ENCODE results near the gene SPP1.
"Not testable (repeated sequence)": the region's sequence is repeated elsewhere in the genome, so short reads cannot be mapped to it uniquely, and the experiment has no call there.

The SPP1 gene

GRCh38 chr4:87973283-87974169 lies 2.0 kb upstream of the SPP1 start:
- no peak overlapping the region for H3K4me3 Mint-ChIP-seq
- H3K27ac Mint-ChIP-seq = no peak overlapping the region
- H3K4me1 Mint-ChIP-seq = peaks cover 7% of the 10 kb centered on the region
- no peaks in the 10 kb centered on the region for H3K9me3 Mint-ChIP-seq
- H3K36me3 Mint-ChIP-seq = no peaks in the 10 kb centered on the region
- ATAC-seq = no peak
- H3K27me3 Mint-ChIP-seq = peaks cover 23% of the 10 kb centered on the region

- no peak for ATAC-seq
- Mint-ChIP-seq H3K27me3 (peaks cover 10% of the 10 kb centered on the region), H3K27ac (no peak overlapping the region), H3K4me1 (peaks cover 7% of the 10 kb centered on the region), H3K9me3 (no peaks in the 10 kb centered on the region), H3K36me3 (no peaks in the 10 kb centered on the region), H3K4me3 (no peak overlapping the region)
Measured at GRCh38 chr4:87974856-87975462, 555 bp upstream of the SPP1 start.

DNA sequence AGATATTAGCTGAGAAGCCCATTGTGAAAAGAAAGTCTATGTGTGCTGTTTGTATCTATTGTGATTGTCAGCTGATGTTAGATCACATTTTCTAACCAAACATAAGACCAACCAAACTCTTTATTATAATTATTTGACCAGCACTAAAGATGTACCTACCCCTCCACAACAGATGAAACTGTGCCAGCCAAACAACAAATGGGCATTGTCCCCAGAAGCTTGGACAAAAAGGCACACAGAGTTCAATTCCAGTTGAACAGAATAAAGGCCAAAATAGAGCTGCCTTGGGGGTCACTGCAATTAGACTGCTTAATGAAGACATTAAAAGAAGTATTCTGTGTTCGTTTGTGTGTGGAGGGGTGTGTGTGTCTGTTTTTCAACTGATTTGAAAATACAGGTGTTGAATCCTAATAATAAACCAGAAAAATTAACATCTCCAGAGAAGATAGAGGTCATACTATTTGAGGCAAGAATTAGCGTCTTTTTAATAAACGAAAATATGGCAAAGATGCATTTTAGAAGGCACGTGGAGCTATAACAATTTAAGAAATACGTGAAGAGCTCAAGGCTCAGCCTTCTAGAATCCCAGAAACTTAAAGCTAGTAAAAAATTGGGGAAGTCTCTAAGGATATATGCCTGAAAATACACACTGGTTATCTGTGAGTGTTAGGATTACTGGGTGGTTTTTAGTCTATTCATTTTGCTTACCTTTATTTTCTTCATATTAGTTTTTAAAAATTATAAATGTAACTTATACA lies 2.2 kb downstream of the SPP1 start:
- Mint-ChIP-seq H3K27ac (no peak overlapping the region), H3K27me3 (peaks cover 10% of the 10 kb centered on the region), H3K36me3 (no peaks in the 10 kb centered on the region), H3K4me1 (peaks cover 7% of the 10 kb centered on the region), H3K9me3 (no peaks in the 10 kb centered on the region), H3K4me3 (no peak overlapping the region)
- ATAC-seq = no peak

- Mint-ChIP-seq H3K36me3 (no peaks in the 10 kb centered on the region), H3K4me3 (no peak overlapping the region), H3K27me3 (peaks cover 15% of the 10 kb centered on the region), H3K4me1 (peaks cover 7% of the 10 kb centered on the region), H3K27ac (no peak overlapping the region), H3K9me3 (no peaks in the 10 kb centered on the region)
- no peak for ATAC-seq
Measured at GRCh38 chr4:87978681-87979080, 3.2 kb downstream of the SPP1 start.

GRCh38 chr4:87979810-87980209 lies 4.3 kb downstream of the SPP1 start:
- H3K27me3 Mint-ChIP-seq = peaks cover 23% of the 10 kb centered on the region
- no peak for ATAC-seq
- H3K36me3 Mint-ChIP-seq = no peaks in the 10 kb centered on the region
- H3K4me1 Mint-ChIP-seq = peaks cover 7% of the 10 kb centered on the region
- no peak overlapping the region for H3K27ac Mint-ChIP-seq
- no peak overlapping the region for H3K4me3 Mint-ChIP-seq
- no peaks in the 10 kb centered on the region for H3K9me3 Mint-ChIP-seq

GRCh38 chr4:87981486-87981885 lies 6.0 kb downstream of the SPP1 start:
- H3K27me3 Mint-ChIP-seq = peaks cover 35% of the 10 kb centered on the region
- H3K4me3 Mint-ChIP-seq = no peak overlapping the region
- no peaks in the 10 kb centered on the region for H3K4me1 Mint-ChIP-seq
- H3K9me3 Mint-ChIP-seq = no peaks in the 10 kb centered on the region
- ATAC-seq = no peak
- no peak overlapping the region for H3K27ac Mint-ChIP-seq
- H3K36me3 Mint-ChIP-seq = no peaks in the 10 kb centered on the region

GRCh38 chr4:87982036-87982435 lies 6.5 kb downstream of the SPP1 start:
- H3K4me3 Mint-ChIP-seq = no peak overlapping the region
- no peaks in the 10 kb centered on the region for H3K9me3 Mint-ChIP-seq
- H3K4me1 Mint-ChIP-seq = no peaks in the 10 kb centered on the region
- no peak for ATAC-seq
- no peak overlapping the region for H3K27ac Mint-ChIP-seq
- H3K27me3 Mint-ChIP-seq = peaks cover 39% of the 10 kb centered on the region
- H3K36me3 Mint-ChIP-seq = no peaks in the 10 kb centered on the region

- no peaks in the 10 kb centered on the region for H3K9me3 Mint-ChIP-seq
- H3K27me3 Mint-ChIP-seq = peaks cover 40% of the 10 kb centered on the region
- H3K4me3 Mint-ChIP-seq = no peak overlapping the region
- no peak overlapping the region for H3K27ac Mint-ChIP-seq
- no peaks in the 10 kb centered on the region for H3K4me1 Mint-ChIP-seq
- no peak for ATAC-seq
- H3K36me3 Mint-ChIP-seq = no peaks in the 10 kb centered on the region
Measured at GRCh38 chr4:87982446-87983010, 7.0 kb downstream of the SPP1 start.

DNA sequence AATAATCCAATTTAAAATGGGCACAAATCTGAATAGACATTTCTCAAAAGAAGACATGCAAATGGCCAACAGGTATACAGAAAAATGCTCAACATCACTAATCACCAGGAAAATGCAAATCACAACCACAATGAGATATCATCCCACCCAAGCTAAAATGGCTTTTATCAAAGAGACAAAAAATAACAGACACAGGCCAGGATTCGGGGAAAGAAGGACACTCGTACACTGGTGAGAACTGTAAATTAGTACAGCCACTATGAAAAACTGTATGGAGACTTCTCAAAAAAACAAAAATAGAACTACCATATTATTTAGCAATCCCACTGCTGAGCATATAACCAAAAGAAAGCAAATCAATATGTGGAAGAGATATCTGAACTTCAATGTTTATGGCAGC lies 8.5 kb downstream of the SPP1 start:
- Mint-ChIP-seq H3K4me1 (no peaks in the 10 kb centered on the region), H3K4me3 (no peak overlapping the region), H3K27me3 (peaks cover 39% of the 10 kb centered on the region), H3K9me3 (no peaks in the 10 kb centered on the region), H3K27ac (no peak overlapping the region), H3K36me3 (no peaks in the 10 kb centered on the region)
- no peak for ATAC-seq

GRCh38 chr4:87985097-87985886 lies 9.8 kb downstream of the SPP1 start:
- Mint-ChIP-seq H3K27ac (no peak overlapping the region), H3K4me3 (no peak overlapping the region), H3K36me3 (no peaks in the 10 kb centered on the region), H3K4me1 (no peaks in the 10 kb centered on the region), H3K9me3 (no peaks in the 10 kb centered on the region), H3K27me3 (peaks cover 51% of the 10 kb centered on the region)
- peak; percentile 67 for ATAC-seq

DNA sequence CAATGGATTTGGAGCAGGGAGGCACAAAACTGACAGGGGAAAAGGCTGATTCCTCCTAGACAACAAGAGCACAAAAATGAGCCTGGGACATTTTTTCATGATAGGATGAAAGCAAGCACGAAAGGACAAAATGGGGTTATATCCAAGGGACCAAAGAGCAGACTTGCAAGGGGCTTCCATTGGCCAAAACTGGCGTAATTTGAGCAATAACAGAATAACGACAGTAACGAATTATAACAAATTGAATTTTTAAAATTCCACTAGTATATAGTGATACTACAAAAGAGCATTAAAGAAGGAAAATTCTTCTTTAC lies 10.3 kb downstream of the SPP1 start:
- H3K27ac Mint-ChIP-seq = no peak overlapping the region
- H3K4me3 Mint-ChIP-seq = no peak overlapping the region
- H3K4me1 Mint-ChIP-seq = no peaks in the 10 kb centered on the region
- peaks cover 51% of the 10 kb centered on the region for H3K27me3 Mint-ChIP-seq
- H3K36me3 Mint-ChIP-seq = no peaks in the 10 kb centered on the region
- ATAC-seq = no peak
- H3K9me3 Mint-ChIP-seq = no peaks in the 10 kb centered on the region

DNA sequence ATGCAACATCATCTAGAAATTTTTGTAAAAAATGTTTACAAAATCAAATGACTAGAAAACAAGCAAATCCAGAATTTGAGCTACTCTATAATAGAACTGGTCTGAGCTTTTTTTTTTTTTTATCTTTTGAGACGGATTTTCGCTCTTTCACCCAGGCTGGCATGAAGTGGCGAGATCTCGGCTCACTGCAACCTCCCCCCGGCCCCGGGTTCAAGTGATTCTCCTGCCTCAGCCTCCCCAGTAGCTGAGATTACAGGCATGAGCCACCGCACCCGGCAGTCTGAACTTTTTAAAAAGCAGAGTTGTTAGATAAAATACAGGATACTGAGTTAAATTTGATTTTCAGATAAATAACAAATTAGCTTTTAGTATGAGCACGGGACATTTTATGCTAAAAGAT lies 11.0 kb downstream of the SPP1 start:
- no peak overlapping the region for H3K27ac Mint-ChIP-seq
- no peaks in the 10 kb centered on the region for H3K9me3 Mint-ChIP-seq
- no peak for ATAC-seq
- no peak overlapping the region for H3K4me3 Mint-ChIP-seq
- peaks cover 6% of the 10 kb centered on the region for H3K4me1 Mint-ChIP-seq
- H3K27me3 Mint-ChIP-seq = peaks cover 51% of the 10 kb centered on the region
- H3K36me3 Mint-ChIP-seq = no peaks in the 10 kb centered on the region

- Mint-ChIP-seq H3K4me1 (peaks cover 7% of the 10 kb centered on the region), H3K27me3 (peaks cover 38% of the 10 kb centered on the region), H3K4me3 (no peak overlapping the region), H3K9me3 (no peaks in the 10 kb centered on the region), H3K36me3 (no peaks in the 10 kb centered on the region), H3K27ac (no peak overlapping the region)
- ATAC-seq = no peak
Measured at GRCh38 chr4:87989765-87990164, 14.3 kb downstream of the SPP1 start.

DNA sequence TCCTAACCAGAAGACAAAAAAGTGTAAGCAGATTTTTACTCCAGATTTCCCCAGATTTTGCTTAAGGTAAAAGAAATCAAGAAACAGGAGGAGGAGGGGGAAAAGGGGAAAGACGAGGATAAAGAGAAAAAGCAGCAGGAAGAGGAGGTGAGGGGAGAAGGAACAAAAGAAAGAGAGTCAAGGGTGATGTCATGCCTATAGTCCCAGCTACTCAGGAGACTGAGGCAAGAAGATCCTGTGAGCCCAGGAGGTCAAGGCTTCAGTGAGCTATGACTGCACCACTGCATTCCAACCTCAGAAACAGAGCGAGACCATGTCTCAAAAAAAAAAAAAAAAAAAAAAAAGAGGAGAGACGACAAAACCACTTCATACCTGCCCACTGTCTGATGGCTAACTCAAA lies 19.9 kb downstream of the SPP1 start:
- Mint-ChIP-seq H3K9me3 (no peaks in the 10 kb centered on the region), H3K4me1 (peaks cover 7% of the 10 kb centered on the region), H3K4me3 (no peak overlapping the region), H3K36me3 (no peaks in the 10 kb centered on the region), H3K27ac (no peak overlapping the region), H3K27me3 (no peaks in the 10 kb centered on the region)
- ATAC-seq = no peak

DNA sequence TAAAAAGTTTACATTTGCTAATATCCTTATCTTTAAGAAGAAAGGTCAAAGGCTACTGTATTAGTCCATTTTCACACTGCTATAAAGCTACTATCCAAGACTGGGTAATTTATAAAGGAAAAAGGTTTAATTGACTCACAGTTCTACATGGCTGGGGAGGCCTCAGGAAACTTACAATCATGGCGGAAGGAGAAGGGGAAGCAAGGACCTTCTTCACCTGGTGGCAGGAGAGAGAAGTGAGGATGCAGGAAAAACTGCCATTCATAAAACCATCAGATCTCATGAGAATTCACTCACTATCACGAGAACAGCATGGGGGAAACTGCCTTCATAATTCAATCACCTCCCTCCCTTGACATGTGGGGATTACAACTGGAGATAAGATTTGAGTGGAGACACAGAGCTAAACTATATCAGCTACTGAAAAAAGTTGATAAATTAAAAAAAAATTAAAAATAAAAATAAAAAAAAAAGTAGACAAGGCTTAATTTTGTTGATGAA lies 23.7 kb downstream of the SPP1 start:
- H3K27me3 Mint-ChIP-seq, H3K27ac Mint-ChIP-seq, H3K36me3 Mint-ChIP-seq, H3K4me1 Mint-ChIP-seq, H3K4me3 Mint-ChIP-seq, ATAC-seq, H3K9me3 Mint-ChIP-seq: not testable (repeated sequence)

Measured in stimulated activated memory B cell treated with anti-CD40 and anti-IgM and Interleukin-4, amounts not matched to agents 10 μg/mL and 1 μg/mL and 100 μg/mL, for 72 hours (primary cell).